Activated gamma-delta T cell (primary cell): Measurements from ENCODE around the gene DAB2.
A peak's percentile ranks its signal among the peaks of the same experiment; 100 is the strongest.

Source experiments
- DNase-seq: peaks from one replicate; lab custom pipeline; 2025; lab: John Stamatoyannopoulos, UW
- total RNA-seq, 2 donors: gene quantifications; one replicate each; lab custom pipeline; 2026; lab: John Stamatoyannopoulos, UW

The DAB2 gene
- 0 to 1.3 reads per million in 2 donors for total RNA-seq

GRCh38 chr5:39424736-39425637, at the start of gene DAB2:
Gene DAB2, minus strand, starts transcription at chr5:39424980. Its CDS starts 30,660 bp downstream, at chr5:39394320.
- DNase-seq: peak; percentile 22

- DNase-seq: no peak
Observed at GRCh38 chr5:39473156-39473775, 48.5 kb upstream of the DAB2 start.

GRCh38 chr5:39471836-39472508, 47.2 kb upstream of the DAB2 start:
- no peak for DNase-seq

- DNase-seq: no peak
Observed at GRCh38 chr5:39470811-39471210, 46.0 kb upstream of the DAB2 start.

GRCh38 chr5:39469777-39470415, 45.1 kb upstream of the DAB2 start:
- no peak for DNase-seq

GRCh38 chr5:39469176-39469575, 44.4 kb upstream of the DAB2 start:
- DNase-seq: no peak

- DNase-seq: no peak
Observed at GRCh38 chr5:39466846-39467245, 42.1 kb upstream of the DAB2 start.

GRCh38 chr5:39465843-39466242, 41.1 kb upstream of the DAB2 start:
- DNase-seq: no peak

GRCh38 chr5:39465097-39465496, 40.3 kb upstream of the DAB2 start:
- DNase-seq: no peak

GRCh38 chr5:39464088-39464487, 39.3 kb upstream of the DAB2 start:
- no peak for DNase-seq

GRCh38 chr5:39462211-39462610, 37.4 kb upstream of the DAB2 start:
- no peak for DNase-seq

GRCh38 chr5:39461007-39461682, 36.4 kb upstream of the DAB2 start:
- no peak for DNase-seq

GRCh38 chr5:39459907-39460306, 35.1 kb upstream of the DAB2 start:
- DNase-seq: no peak

- no peak for DNase-seq
Observed at GRCh38 chr5:39459071-39459470, 34.3 kb upstream of the DAB2 start.

- no peak for DNase-seq
Observed at GRCh38 chr5:39455645-39456044, 30.9 kb upstream of the DAB2 start.

- DNase-seq: no peak
Observed at GRCh38 chr5:39453606-39454005, 28.8 kb upstream of the DAB2 start.

GRCh38 chr5:39452846-39453245, 28.1 kb upstream of the DAB2 start:
- no peak for DNase-seq

GRCh38 chr5:39451276-39451941, 26.6 kb upstream of the DAB2 start:
- no peak for DNase-seq

GRCh38 chr5:39450487-39450886, 25.7 kb upstream of the DAB2 start:
- no peak for DNase-seq

- no peak for DNase-seq
Observed at GRCh38 chr5:39449591-39449990, 24.8 kb upstream of the DAB2 start.

GRCh38 chr5:39448506-39449128, 23.8 kb upstream of the DAB2 start:
- DNase-seq: no peak
